Heart left ventricle (tissue), 16 donors: ENCODE measurements around the gene CD300LD. TPM values are rescaled to one million over a fixed set of nuclear protein-coding genes. Genes with fewer than 3 reads are reported as not detected.

ENCODE experiments used
- ATAC-seq, 4 donors: fragments of 200-7000 bp; cut with Tn5 transposase; one replicate each; pipeline ENCODE4 v1.9.1; 2020 to 2022; ENCODE audit warnings: moderate library complexity in 4 of 4, mild to moderate bottlenecking in 3 of 4, moderate number of reproducible peaks in 1 of 4
- DNase-seq, 5 donors: peaks; one replicate each; pipeline ENCODE4 v3.0.0-alpha.2; 2020
- H3K27ac ChIP-seq, 12 donors: fragments of 200-600 bp; sonication (generic) in 4 of 12; one replicate each; pipeline versions ENCODE4 v1.5.0 to v1.8.0; 2016 to 2022; ENCODE audit warnings: mild to moderate bottlenecking in 2 of 12
- H3K27me3 ChIP-seq, 9 donors: fragments of 200-600 bp; sonication (generic) in 2 of 9; one replicate each; pipeline versions ENCODE4 v1.5.1 to v1.8.0; 2016 to 2022; ENCODE audit warnings: mild to moderate bottlenecking in 3 of 9
- H3K36me3 ChIP-seq, 9 donors: fragments of 200-600 bp; sonication (generic) in 2 of 9; one replicate each; pipeline versions ENCODE4 v1.5.0 to v1.8.0; 2018 to 2022; ENCODE audit warnings: mild to moderate bottlenecking in 2 of 9
- H3K4me1 ChIP-seq, 12 donors: fragments of 200-600 bp; sonication (generic) in 4 of 12; one replicate each; pipeline versions ENCODE4 v1.5.0 to v1.8.0; 2016 to 2022; ENCODE audit warnings: mild to moderate bottlenecking in 3 of 12
- H3K4me3 ChIP-seq, 12 donors: fragments of 200-600 bp; sonication (generic) in 4 of 12; one replicate each; pipeline versions ENCODE4 v1.5.0 to v1.8.0; 2017 to 2022; ENCODE audit warnings: mild to moderate bottlenecking in 9 of 12, moderate library complexity in 4 of 12
- H3K9me3 ChIP-seq, 12 donors: fragments of 200-600 bp; sonication (generic) in 4 of 12; one replicate each; pipeline versions ENCODE4 v1.5.0 to v1.8.0; 2016 to 2022; ENCODE audit warnings: mild to moderate bottlenecking in 1 of 12
- CTCF ChIP-seq, 12 donors: fragments of 200-600 bp; sonication (generic) in 4 of 12; IDR thresholded peaks; one replicate each; pipeline versions ENCODE4 v1.5.0 to v1.8.0; 2018 to 2022; ENCODE audit warnings: antibody characterized with exemption in 12 of 12, mild to moderate bottlenecking in 5 of 12
- POLR2A ChIP-seq, 2 donors: fragments of 450-650 bp; IDR thresholded peaks; one replicate each; pipeline ENCODE4 v1.6.1; 2017; ENCODE audit warnings: antibody characterized with exemption in 2 of 2, mild to moderate bottlenecking in 2 of 2, moderate library complexity in 2 of 2
- WGBS, 4 donors: extraction: QIAGEN DNeasy Blood & Tissue Kit in 2 of 4; methylation state at CpG; one replicate each; pipeline versions ENCODE4 v1.1.5 to v1.1.7; 2013 to 2018; 5-methylcytosine and 5-hydroxymethylcytosine counted together
- intact Hi-C, 10 donors: fragments of 100-400 bp; cut with DNase I; formaldehyde crosslinking; loops; one replicate each; pipeline versions ENCODE4 v1.11.1 to v1.14.2; 2022
- polyA plus RNA-seq, 2 donors: library from polyadenylated mRNA; stranded (reverse); fragments of 200-250 nt; gene quantifications; one replicate each; pipeline ENCODE4 v1.2.3, GENCODE V29; 2013
- total RNA-seq, 9 donors: library from RNA; depleted of rRNA in 2 of 9; stranded (reverse); fragments of >200 nt in 2 of 9; fragmentation: NEBNext Ultra II Directional in 3 of 9; extraction: Animal tissue kit (Norgen Biotek cat#: 25700) in 3 of 9; gene quantifications; one replicate each; pipeline versions ENCODE4 v1.1.0 to v1.2.4, GENCODE V29; 2016 to 2023
- donor health status: ischemic (EF 13 %, LVEDD 7.1; RV severe dilation, severe dysfunction).
- donor health status: healthy with polysubstance abuse.
- donor health status: DM: no; HTN: yes; CAD: no.
- donor health status: DM: no; HTN: no; CAD: no.
- donor health status: ischemic (EF 25% LVEDD 6.9; RV normal size, moderate dysfunction).
- donor health status: ischemic (EF 25% LVEDD 5.7; RV mildly dilated, moderate dysfunction).
- donor health status: healthy.
- donor health status: DM: yes; HTN: yes; CAD: no.
- donor health status: ischemic (EF 35%, LVEDD 5.7; RV mildly dilated, moderate dysfunction).
- donor health status: nonischemic (EF 11% LVEDD 7.7; RV severe dilation, severe dysfunction).
- donor health status: DM: yes; HTN: yes; CAD: no.
- donor health status: PGD.
- donor health status: ischemic (EF 29% LVEDD 5.4; RV normal size, mild dysfunction).
- donor health status: nonischemic (EF 23%, LVEDD 6.1; RV moderate dilation, normal function).

The CD300LD gene
- total and polyA plus RNA-seq, 11 donors = not detected

GRCh38 chr17:74607221-74607620 lies 15.1 kb upstream of the CD300LD start:
- ATAC-seq (no peak), DNase-seq (no peak)
- no peaks in the 10 kb centered on the region for H3K9me3 ChIP-seq
- H3K4me3 ChIP-seq = no peak overlapping the region
- no peak overlapping the region for H3K27ac ChIP-seq
- H3K27me3 ChIP-seq = peaks cover 0 to 9% (median 0%) of the 10 kb centered on the region in 9 donors
- TF ChIP-seq POLR2A (IDR thresholded peaks at IDR 0.05) = no peak
- intact Hi-C loops = loop anchor here in 2 of 10 donors (10.0 kb wide), 2 partner anchors 232 to 242 kb away; partner anchors contain the start of genes BTBD17 (in 1 of the 2) and GPR142 (in 1 of the 2)
- peaks cover 0 to 38% (median 0%) of the 10 kb centered on the region in 12 donors for H3K4me1 ChIP-seq
- 47 to 75% (median 59%) methylated on average over 1 of the region's 1 CpG for WGBS, 4 donors
- no peaks in the 10 kb centered on the region for H3K36me3 ChIP-seq

- DNase-seq (no peak), ATAC-seq (no peak)
- H3K4me1 ChIP-seq = peaks cover 0 to 43% (median 0%) of the 10 kb centered on the region in 12 donors
- intact Hi-C loops = loop anchor here in 2 of 10 donors (10.0 kb wide), 2 partner anchors 231 to 241 kb away; partner anchors contain the start of genes BTBD17 (in 1 of the 2) and GPR142 (in 1 of the 2)
- no peaks in the 10 kb centered on the region for H3K36me3 ChIP-seq
- peaks cover 0 to 16% (median 4%) of the 10 kb centered on the region in 9 donors for H3K27me3 ChIP-seq
- H3K9me3 ChIP-seq = no peaks in the 10 kb centered on the region
- no peak for TF ChIP-seq CTCF (IDR thresholded peaks at IDR 0.05)
- TF ChIP-seq POLR2A (IDR thresholded peaks at IDR 0.05) = no peak
- WGBS, 4 donors = 81 to 94% (median 90%) methylated on average over 7 to 8 of the region's 8 CpGs
- peak overlapping the region in 1 of 12 donors; percentile 76 for H3K27ac ChIP-seq
- no peak overlapping the region for H3K4me3 ChIP-seq
Measured at GRCh38 chr17:74606050-74606449, 14.0 kb upstream of the CD300LD start.

GRCh38 chr17:74605361-74605760 lies 13.3 kb upstream of the CD300LD start:
- DNase-seq = peak in 4 of 5 donors; percentile 27 to 78 (median 68)
- WGBS, 4 donors = 41 to 52% (median 43%) methylated on average over 10 of the region's 10 CpGs
- Histone ChIP-seq H3K4me3 (no peak overlapping the region), H3K36me3 (no peaks in the 10 kb centered on the region), H3K9me3 (no peaks in the 10 kb centered on the region), H3K27ac (peak overlapping the region in 1 of 12 donors; percentile 76), H3K4me1 (peaks cover 0 to 46% (median 0%) of the 10 kb centered on the region in 12 donors), H3K27me3 (peaks cover 0 to 18% (median 4%) of the 10 kb centered on the region in 9 donors)
- intact Hi-C loops = loop anchor here in 2 of 10 donors (10.0 kb wide), 2 partner anchors 231 to 241 kb away; partner anchors contain the start of genes BTBD17 (in 1 of the 2) and GPR142 (in 1 of the 2)
- ATAC-seq = peak in 3 of 4 donors; percentile 76 to 91 (median 84)
- TF ChIP-seq POLR2A (IDR thresholded peaks at IDR 0.05) = no peak
- no peak for TF ChIP-seq CTCF (IDR thresholded peaks at IDR 0.05)

- Histone ChIP-seq H3K4me1 (peaks cover 0 to 52% (median 0%) of the 10 kb centered on the region in 12 donors), H3K4me3 (no peak overlapping the region), H3K27ac (peak overlapping the region in 1 of 12 donors; percentile 76), H3K9me3 (no peaks in the 10 kb centered on the region), H3K27me3 (peaks cover 0 to 19% (median 0%) of the 10 kb centered on the region in 9 donors), H3K36me3 (no peaks in the 10 kb centered on the region)
- TF ChIP-seq POLR2A (IDR thresholded peaks at IDR 0.05) (no peak), CTCF (IDR thresholded peaks at IDR 0.05) (no peak)
- ATAC-seq = no peak
- intact Hi-C loops = loop anchor here in 4 of 10 donors (5.0 to 10.0 kb wide), 4 partner anchors 230 to 240 kb away; partner anchors contain the start of genes GPR142 (in 2 of the 4) and BTBD17 (in 1 of the 4)
- 58 to 79% (median 76%) methylated on average over 7 to 10 of the region's 10 CpGs for WGBS, 4 donors
- no peak for DNase-seq
Measured at GRCh38 chr17:74604761-74605160, 12.7 kb upstream of the CD300LD start.
